ENCODE results near the gene RPL35.

The RPL35 gene

GRCh38 chr9:124877021-124877782 is 15.4 kb upstream of the RPL35 start:
- no peak for DNase-seq (ENCODE audit: low read depth)

GRCh38 chr9:124875501-124875900 is 13.7 kb upstream of the RPL35 start:
- no peak for DNase-seq (ENCODE audit: low read depth)

GRCh38 chr9:124873664-124874063 is 11.9 kb upstream of the RPL35 start:
- DNase-seq (ENCODE audit: low read depth), result no peak

GRCh38 chr9:124871156-124871561 is 9.4 kb upstream of the RPL35 start:
- no peak for DNase-seq (ENCODE audit: low read depth)

GRCh38 chr9:124870723-124871122 is 9.0 kb upstream of the RPL35 start:
- DNase-seq (ENCODE audit: low read depth), result no peak

GRCh38 chr9:124869986-124870560 is 8.3 kb upstream of the RPL35 start:
- no peak for DNase-seq (ENCODE audit: low read depth)

GRCh38 chr9:124869466-124869985 is 7.8 kb upstream of the RPL35 start:
- DNase-seq (ENCODE audit: low read depth), result no peak

- DNase-seq (ENCODE audit: low read depth), result no peak
Observed at GRCh38 chr9:124868511-124869465, 7.0 kb upstream of the RPL35 start.

GRCh38 chr9:124863371-124863871 is 1.7 kb upstream of the RPL35 start:
- no peak for DNase-seq (ENCODE audit: low read depth)

- DNase-seq (ENCODE audit: low read depth), result no peak
Observed at GRCh38 chr9:124860582-124861341, 995 bp downstream of the RPL35 start.

GRCh38 chr9:124859803-124860581 is 1.8 kb downstream of the RPL35 start:
- no peak for DNase-seq (ENCODE audit: low read depth)

GRCh38 chr9:124858330-124859046 is 3.3 kb downstream of the RPL35 start:
- no peak for DNase-seq (ENCODE audit: low read depth)

GRCh38 chr9:124857533-124858162 is 4.1 kb downstream of the RPL35 start:
- no peak for DNase-seq (ENCODE audit: low read depth)

GRCh38 chr9:124855944-124856765 is 5.6 kb downstream of the RPL35 start:
- no peak for DNase-seq (ENCODE audit: low read depth)

GRCh38 chr9:124855566-124855943 is 6.2 kb downstream of the RPL35 start:
- no peak for DNase-seq (ENCODE audit: low read depth)

- DNase-seq (ENCODE audit: low read depth), result no peak
Observed at GRCh38 chr9:124854822-124855221, 6.9 kb downstream of the RPL35 start.

- no peak for DNase-seq (ENCODE audit: low read depth)
Observed at GRCh38 chr9:124854161-124854560, 7.6 kb downstream of the RPL35 start.

GRCh38 chr9:124853605-124854143 is 8.1 kb downstream of the RPL35 start:
- no peak for DNase-seq (ENCODE audit: low read depth)
